Choroid plexus epithelial cell (primary cell): ENCODE measurements around the gene RAB40A.
A peak's percentile ranks its signal among the peaks of the same experiment; 100 is the strongest.

ENCODE experiments used
- DNase-seq: peaks from one replicate; pipeline ENCODE4 v3.0.0-alpha.2; 2010; ENCODE audit warnings: low read depth
- H3K4me3 ChIP-seq: 2 replicates; pipeline ENCODE4 v1.5.1; 2011; ENCODE audit warnings: low read depth, mild to moderate bottlenecking, control low read depth, low read length, moderate library complexity
- TF ChIP-seq, protein P1 (sequence below): conservative IDR thresholded peaks from 2 replicates; pipeline ENCODE4 v1.5.1; 2011; ENCODE audit warnings: low read depth, mild to moderate bottlenecking, control low read depth, inconsistent platforms, low read length, moderate library complexity

RAB40A gene

DNA sequence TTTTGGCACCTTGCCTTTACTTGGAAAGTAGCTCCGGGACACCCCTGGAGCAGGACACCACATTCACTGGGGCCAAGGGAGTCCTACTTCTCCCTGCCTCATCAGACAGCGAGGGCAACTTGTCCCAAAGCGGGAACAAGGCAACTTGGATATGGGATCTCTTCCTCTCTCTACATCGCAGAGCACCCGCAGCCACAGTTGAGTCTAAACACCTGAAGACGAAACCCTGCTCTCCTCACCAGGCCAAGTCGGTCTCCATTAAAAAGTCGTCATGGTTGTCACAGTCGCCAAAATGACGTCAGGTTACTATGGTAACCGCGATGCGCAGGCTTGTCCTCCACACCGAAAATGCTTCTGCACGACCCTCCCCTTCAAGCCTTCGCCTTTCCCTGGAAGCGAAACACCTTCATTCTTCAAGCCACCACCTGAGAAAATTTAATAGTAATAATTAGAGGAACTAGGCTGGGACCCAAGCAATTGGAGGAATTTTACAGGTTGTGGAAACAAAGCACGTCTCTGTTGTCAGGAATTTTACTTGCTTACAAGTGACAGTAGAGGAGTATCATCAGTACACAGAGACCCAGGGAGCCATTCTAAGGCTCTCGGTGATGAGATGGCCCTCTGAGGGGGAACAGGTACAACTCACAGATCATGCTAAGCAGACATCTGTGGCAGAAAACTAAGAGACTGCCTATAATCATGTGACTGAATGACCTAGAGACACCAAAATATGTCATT is 35.6 kb upstream of the RAB40A start:
- DNase-seq = peak; percentile 72
- TF ChIP-seq, protein P1, sequence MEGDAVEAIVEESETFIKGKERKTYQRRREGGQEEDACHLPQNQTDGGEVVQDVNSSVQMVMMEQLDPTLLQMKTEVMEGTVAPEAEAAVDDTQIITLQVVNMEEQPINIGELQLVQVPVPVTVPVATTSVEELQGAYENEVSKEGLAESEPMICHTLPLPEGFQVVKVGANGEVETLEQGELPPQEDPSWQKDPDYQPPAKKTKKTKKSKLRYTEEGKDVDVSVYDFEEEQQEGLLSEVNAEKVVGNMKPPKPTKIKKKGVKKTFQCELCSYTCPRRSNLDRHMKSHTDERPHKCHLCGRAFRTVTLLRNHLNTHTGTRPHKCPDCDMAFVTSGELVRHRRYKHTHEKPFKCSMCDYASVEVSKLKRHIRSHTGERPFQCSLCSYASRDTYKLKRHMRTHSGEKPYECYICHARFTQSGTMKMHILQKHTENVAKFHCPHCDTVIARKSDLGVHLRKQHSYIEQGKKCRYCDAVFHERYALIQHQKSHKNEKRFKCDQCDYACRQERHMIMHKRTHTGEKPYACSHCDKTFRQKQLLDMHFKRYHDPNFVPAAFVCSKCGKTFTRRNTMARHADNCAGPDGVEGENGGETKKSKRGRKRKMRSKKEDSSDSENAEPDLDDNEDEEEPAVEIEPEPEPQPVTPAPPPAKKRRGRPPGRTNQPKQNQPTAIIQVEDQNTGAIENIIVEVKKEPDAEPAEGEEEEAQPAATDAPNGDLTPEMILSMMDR = no peak
- H3K4me3 ChIP-seq = peak overlapping the region; percentile 60

DNA sequence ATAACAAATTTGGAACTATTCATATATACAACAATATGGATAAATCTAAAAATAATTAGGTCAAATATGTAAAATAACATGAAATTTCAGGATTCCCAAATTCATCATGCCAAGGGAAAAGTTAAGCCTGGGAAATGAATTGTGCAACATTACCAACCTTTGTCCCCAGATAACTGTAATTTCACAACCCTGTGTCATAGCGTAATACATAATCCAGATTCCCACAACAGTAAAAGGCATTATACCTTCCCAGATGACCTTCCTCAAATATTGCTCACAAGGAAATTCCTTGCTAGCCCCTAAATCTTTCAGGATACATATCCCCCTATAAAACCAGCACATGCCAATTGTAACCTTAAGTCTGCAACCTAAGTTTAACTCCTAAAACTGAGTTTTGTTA is 32.9 kb upstream of the RAB40A start:
- H3K4me3 ChIP-seq = no peak overlapping the region
- DNase-seq = no peak
- TF ChIP-seq, protein P1 = no peak

DNA sequence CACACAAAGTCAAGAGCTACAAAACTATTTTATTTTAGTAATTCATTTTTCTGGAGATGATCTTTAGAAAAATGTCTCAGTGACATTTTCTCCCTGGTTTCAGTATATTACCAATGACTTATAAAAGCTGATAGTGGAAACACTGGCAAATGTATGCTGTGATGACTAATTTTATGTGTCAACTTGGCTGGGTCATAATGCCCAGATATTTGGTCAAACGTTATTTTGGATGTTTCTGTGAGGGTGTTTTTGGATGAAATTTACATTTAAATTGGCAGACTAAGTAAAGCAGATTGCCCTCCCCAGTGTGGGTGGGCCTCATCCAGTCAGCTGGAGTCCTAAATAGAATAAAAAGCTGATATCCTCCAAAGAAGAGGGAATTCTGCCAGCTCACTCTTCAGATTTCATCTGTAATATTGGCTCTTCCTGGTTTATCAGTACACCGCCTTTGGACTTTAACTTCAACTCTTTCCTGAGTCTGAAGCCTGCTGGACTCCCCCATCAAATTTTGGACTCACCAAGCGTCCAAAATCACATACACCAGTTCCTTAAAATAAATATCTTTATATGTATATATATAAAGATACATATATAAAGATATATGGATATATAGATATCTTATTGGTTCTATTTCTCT is 31.2 kb upstream of the RAB40A start:
- no peak for DNase-seq
- no peak overlapping the region for H3K4me3 ChIP-seq
- TF ChIP-seq, protein P1 = no peak

DNA sequence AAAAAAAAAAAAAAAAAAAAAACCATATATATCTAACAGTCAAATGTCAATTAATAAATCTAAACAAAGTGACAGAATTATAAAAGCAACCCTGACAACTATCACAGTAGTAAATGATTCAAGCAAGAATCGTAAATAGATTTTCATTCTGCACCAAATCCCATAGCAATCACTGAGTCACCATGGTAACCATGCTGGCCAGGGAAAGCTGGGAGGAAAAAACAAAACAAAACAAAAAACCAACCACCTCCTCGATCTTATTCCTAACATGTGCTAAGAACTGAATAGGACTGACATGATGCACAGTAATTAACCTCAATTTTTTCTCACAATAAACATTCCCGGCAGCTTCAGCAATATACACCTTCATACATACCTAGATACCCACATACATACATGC is 30.6 kb upstream of the RAB40A start:
- no peak overlapping the region for H3K4me3 ChIP-seq
- no peak for DNase-seq
- TF ChIP-seq, protein P1 = no peak

DNA sequence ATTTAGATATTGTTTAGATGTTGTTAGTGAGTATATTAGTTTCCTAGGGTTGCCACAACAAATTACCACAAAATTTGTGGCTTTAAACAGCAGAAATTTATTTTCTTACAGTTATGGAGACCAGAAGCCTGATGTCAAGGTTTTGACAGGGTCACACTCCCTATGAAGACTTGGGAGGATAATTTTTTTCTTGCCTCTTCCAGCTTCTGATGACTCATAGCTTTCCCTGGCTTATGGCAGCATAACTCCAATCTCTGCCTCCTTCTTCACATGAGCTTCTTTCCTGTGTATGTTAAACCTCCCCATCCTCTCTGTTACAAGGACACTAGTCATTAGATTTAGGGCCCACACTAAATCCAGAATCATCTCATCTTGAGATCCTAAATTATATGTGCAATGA is 20.9 kb upstream of the RAB40A start:
- TF ChIP-seq, protein P1 = no peak
- no peak overlapping the region for H3K4me3 ChIP-seq
- peak; percentile 60 for DNase-seq

DNA sequence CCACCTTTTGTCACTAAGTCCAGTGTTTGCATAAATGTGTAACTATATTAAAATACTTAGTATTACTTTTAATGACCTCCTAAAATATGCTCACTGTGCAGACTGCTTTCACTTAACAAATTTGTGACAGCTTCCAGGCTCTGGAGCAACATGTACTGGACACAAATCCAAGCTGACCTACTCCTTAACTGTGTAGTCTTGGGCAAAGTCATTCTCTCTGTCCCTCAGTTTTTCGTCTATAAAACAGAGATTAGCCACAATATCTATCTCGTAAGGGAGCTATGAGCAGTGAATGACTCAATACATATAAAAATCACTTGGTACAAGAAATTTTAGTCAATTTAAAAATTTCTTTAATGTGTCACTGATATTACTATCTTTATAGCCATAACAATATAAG is 20.4 kb upstream of the RAB40A start:
- no peak overlapping the region for H3K4me3 ChIP-seq
- no peak for DNase-seq
- TF ChIP-seq, protein P1 = no peak

DNA sequence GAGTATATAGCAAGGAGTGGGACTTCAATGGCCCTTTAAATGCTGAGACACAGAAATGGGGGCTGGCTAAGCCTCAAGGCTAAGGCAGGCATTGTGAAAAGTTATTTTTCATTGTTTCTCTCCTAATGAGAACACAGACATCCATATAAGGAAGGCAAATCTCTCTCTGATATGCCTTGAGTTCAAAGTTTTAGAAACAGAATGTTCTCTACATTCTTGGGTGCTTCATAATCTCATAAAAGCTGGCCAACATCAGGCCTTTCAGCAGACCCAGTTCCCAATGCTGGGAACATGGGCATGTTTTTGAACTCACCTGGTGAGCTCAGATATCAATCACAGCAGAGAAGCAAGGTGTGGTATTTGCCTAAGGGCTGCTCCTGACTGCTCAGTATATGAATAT is 19.4 kb upstream of the RAB40A start:
- peak; percentile 71 for DNase-seq
- H3K4me3 ChIP-seq = no peak overlapping the region
- TF ChIP-seq, protein P1 = no peak
